HG03097 (cell line): ENCODE results near the gene UBE2Q2.
"Not testable (repeated sequence)": the region's sequence is repeated elsewhere in the genome, so short reads cannot be mapped to it uniquely, and the experiment has no call there.

Source experiments
- ATAC-seq: cut with Tn5 transposase; IDR thresholded peaks from one replicate; pipeline ENCODE4 v1.9.1; 2021; ENCODE audit not compliant: unreplicated experiment, low FRiP score

The UBE2Q2 gene

DNA sequence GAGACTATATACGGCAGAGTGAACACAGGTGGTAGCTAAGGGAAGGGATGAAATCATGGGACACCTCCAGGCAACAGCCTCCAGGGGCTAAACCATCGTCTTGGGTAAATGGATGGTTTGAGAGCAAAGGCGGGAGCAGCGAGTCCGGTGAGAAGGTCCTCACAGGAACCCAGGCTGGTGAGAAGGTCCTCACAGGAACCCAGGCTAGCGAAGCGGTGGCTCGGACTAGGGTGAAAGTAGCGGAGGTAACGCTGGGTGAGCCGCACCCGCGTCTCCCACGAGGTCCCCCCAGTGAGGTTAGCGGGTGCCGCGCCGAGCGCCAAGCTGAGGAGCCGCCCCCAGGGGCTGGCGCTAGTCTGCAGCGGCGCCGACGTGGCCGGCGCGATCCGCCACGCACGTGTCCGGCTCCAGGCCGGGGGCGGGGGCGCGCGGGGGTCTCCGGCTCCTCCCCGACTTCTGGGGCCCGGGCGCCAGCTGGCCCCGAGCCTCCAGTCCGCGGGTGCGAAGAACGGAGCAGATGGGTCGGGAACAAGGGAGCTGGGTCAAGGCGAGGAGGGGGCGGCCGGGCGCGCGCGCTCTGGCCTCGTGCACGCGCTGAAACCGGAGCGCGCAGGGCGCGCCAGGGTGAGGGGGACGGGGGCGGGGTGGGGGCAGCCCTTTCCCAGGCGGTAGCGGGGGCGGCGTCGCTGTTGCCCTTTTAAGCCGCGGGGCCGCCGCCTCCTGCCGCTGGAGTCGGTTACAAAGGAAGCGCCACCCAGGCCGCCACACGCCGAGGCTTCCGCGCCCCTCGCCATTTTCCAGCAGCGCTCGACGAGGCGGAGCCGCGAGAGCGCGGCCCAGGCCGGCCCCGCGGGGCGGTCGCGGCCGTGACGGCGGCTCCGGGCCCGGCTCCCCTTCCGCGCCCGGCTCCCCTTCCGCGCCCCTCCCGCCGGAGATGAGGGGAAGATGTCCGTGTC is at the start of gene UBE2Q2:
UBE2Q2 (plus strand) TSS at position 726 of the 956 bp plus-strand sequence; CDS start at position 946, 220 bp downstream.
- peak; percentile 42 for ATAC-seq

DNA sequence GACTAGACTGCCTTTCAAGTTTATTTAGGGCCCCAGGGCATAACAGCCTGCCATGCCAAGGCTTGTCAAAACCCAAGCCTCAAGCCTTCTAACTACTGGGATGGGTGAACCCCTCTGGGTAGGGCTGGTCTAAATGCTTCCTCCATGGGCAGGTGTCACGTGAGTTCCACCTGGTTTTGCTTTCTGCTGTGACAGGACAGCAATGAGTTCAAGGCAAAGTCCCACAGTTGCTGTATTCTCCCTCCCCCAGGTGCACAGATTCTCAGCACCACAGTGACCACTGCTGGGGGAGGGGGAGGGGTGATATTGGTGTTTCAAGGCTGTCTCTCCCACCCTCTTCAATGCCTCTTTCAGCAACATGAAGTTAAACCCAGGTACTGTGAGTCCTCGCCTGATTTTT is 46.9 kb upstream of the UBE2Q2 start:
- ATAC-seq = no peak

DNA sequence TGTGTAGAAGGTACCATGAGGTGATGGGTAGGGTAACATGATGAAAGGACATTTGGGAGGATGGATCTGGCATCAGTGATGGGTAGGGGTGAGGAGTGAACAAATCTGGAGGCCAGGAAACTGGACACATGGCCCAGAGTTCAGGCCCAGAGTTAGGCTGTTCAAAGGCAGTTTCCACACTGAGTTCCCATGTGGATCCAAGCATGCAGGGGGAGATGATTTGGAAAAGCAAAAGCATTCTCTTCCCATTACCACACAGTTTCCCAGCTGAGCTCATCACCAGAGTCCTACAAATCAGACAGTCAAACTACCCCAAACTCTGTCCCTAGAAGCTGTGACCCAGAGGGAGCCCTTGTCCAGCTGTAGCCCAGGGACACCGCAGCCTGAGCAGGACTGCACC is 46.1 kb upstream of the UBE2Q2 start:
- not testable (repeated sequence) for ATAC-seq

DNA sequence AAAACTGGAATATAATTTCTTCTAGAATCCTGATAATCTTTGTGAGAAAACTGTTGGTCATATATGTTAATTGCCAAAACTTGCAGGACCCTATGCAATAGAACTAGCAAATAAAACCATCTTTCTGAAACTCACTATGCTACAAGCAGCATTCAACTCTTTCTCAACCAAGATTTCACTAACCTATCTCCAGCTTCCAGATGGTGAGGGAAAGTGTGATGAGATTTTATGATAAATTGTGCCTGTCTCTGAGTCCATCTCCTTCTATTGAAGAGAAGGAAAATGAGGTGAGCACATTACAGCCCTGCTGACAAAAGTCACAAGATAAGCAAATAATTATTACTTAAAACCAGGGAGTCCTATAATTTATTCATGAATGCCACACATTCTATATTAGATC is 44.1 kb upstream of the UBE2Q2 start:
- ATAC-seq = no peak

DNA sequence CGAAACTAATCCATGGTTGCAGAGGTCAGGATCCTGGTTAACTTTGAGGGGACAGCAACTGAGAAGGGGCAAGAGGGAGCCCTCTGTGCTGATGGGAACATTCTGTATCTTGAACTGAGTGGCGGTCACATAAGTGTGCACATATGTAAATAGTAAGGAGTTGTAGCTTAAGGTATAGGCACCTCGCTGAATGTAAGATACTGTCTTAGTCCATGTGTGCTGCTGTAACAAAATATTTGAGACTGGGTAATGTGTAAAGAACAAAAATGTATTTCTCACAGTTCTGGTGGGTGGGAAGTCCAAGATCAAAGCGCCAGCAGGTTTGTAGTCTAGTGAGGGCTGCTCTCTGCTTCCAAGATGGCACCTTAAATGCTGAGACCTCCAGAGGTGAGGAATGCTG is 42.8 kb upstream of the UBE2Q2 start:
- not testable (repeated sequence) for ATAC-seq

DNA sequence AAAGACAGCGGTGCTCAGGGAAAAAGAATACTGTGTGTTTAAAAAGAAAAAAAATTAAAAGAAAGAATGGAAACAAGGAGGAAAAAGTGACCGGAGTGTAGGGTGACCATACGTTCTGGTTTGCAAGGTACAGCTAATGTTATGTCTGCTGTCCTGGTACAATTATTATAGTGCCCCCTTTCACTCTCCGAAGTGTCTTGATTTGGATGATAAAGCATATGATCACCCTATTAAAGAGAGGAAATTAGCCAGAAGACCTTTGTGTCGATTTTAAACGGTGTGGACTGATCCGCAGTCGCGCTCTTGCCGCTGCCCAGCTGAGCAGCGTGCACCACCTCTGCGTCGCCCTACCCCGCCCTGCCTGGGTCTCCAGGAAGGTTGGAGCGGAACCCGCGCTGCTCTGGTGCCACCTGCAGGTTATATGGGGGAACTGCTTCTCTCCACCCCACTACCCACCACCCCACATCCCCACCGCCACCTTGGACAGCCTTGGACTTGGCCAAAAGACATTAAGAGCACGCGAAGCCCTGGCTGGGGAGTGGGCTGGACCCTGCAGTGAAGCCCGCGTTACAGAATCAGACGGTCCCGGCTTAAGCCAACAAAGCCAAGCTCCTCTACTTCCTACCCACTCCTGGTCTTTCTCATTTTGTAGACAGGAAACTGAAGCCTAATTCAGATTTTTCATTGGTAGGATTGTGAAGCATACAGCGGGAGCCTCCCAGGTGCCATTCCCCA is 41.2 kb upstream of the UBE2Q2 start:
- no peak for ATAC-seq

DNA sequence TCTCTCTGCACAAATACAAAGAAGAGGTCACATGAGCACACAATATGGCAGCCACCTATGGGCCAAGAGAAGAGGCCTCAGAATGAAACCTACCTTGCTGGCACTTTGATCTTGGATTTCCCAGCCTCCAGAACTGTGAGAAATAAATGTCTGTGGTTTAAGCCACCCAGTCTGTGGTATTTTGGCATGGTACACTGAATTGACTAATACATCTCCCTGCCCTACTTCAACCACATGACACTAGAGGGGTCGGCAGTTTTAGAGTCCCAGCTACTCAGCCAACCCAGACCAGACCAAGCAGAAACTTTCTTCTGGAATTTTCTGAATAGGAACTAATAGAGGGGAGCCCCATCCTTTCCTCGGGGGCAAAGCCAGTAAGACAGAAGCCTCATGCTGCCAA is 35.8 kb upstream of the UBE2Q2 start:
- not testable (repeated sequence) for ATAC-seq

DNA sequence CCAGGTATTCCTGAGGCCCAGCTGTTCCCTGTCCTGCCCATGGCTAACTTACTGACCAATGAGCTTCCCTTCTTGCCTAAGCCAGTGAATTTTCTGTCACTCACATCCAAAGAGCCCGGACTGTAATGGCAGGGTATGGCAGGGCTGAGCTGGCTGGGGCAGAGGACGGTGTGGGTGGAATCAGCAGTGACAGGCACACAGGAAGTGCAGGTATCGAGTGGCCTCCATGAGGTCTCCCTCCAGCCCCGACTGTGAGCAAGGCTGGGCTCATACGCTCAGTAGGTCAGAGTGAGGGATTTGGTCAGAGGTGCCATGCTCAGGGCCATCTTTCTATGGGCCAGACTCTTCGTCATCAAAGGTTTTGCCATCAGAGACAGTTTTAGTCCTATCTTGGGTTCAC is 35.2 kb upstream of the UBE2Q2 start:
- not testable (repeated sequence) for ATAC-seq

DNA sequence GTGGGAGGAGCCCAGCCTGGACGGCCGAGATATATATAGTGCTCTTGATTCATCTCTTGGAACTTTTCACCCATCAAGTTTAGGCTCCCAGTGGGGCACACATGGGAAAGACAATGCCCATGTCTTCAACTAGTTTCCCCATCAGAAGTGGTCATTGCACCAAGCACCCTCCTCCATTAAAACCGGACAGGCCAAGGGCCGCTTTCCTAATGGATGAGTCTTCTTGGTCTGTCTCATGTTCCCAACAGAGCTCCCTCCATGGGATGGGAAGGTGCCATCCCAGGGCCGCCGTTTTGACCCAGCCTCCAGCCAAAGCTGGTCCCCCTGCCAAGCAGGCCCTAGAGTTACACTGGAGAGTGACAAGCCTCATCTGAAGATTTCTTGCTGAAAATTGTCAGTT is 34.7 kb upstream of the UBE2Q2 start:
- no peak for ATAC-seq

DNA sequence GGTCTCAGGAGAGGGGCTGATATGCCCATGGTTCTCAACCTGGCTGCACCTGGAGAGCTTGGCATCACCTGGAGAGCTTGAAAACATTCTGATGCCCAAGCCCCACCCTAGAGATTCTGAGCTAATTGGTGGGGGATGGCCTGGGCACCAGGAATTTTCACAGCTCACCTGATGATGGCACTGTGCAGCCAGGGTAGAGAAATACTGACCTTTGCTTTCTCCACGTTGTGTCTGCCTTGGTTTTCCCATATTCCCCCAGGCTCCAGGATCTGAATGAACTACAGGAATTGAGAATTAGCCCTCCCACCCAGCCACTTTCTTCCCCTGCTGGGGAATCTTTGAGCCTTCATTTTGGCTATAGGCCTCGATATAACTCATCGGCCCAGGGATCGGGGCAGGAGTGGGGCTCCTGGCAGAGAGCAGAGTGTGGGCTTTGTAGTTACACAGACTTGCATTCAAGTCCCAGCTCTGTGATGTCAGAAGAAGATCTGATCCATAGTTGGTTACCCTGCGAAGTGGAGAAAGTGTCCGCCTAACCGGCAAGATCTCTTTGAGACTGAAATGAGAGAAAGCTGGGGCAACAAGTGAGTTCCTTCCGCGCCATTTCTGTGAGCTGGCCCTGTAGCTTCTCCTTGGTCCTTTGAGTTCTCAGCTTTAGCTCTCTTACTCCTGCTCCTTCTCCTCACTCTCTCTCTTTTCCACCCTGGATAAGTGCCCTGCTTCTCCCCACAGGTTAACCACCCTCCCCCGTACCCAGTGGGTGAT is 33.1 kb upstream of the UBE2Q2 start:
- ATAC-seq = no peak

DNA sequence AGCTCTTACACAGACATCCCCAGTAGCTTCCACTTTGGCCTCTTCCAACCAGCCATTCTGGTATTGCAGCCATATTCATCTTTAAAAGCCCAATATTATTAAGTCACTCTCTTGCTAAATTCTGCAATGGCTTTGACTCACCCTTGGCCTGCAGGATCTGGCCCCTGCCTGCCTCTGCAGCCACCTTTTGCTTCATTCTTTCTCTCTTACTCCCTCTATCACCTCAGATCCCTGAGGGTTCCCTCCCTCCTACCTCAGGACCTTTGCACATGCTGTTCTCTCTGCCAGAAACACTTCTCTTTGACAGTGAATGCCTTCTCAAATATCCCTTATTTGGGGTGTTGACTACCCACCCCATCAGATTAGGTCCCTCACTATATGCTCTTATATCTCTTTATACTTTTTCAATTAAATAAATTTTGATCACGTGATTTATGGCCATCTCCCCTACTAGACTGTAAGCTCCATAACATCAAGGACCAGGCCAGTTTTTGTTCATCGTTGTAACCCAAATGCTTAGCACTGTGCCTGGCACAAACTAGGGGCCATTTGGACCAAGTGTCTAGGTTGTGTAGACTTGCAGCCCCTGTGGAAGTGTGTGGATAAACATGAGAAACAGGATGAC is 32.3 kb upstream of the UBE2Q2 start:
- ATAC-seq = no peak

DNA sequence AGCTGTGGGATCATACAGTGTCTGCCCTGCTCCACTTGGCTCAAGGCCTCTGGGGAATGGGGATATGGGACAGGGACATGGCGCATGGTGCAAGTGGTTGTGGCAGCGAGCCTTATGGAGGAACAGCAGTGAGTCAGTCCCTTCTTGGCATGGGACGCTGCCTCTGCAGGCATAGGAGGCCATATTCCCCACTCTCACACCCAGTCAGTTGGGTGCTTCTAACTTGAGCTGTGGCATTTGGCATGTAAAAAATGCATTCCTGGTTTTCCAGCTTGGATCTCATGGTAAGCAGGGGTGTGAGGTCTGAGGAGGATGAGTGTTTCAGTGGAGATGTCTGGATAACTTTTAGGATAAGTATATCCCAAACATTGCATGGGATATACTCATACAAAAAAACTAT is 31.6 kb upstream of the UBE2Q2 start:
- no peak for ATAC-seq

DNA sequence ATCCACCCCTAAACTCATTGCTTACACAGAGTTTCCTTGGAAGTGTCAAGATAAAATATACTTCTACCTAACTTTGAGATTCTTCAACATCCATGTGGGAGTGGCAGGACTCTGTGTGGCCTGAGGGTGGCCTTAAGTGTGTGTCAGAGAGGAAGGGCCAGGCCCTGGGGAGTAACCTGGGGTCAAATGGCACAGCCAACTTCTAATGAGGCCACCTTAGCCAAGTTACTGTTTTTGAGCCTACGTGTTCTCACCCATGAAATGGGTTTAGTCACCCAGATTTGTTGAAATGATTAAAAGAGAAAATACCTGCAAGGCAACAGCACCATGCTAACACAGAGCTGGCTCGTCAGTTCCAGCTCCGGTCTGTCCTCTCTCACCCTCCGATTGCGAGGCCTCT is 28.5 kb upstream of the UBE2Q2 start:
- no peak for ATAC-seq

DNA sequence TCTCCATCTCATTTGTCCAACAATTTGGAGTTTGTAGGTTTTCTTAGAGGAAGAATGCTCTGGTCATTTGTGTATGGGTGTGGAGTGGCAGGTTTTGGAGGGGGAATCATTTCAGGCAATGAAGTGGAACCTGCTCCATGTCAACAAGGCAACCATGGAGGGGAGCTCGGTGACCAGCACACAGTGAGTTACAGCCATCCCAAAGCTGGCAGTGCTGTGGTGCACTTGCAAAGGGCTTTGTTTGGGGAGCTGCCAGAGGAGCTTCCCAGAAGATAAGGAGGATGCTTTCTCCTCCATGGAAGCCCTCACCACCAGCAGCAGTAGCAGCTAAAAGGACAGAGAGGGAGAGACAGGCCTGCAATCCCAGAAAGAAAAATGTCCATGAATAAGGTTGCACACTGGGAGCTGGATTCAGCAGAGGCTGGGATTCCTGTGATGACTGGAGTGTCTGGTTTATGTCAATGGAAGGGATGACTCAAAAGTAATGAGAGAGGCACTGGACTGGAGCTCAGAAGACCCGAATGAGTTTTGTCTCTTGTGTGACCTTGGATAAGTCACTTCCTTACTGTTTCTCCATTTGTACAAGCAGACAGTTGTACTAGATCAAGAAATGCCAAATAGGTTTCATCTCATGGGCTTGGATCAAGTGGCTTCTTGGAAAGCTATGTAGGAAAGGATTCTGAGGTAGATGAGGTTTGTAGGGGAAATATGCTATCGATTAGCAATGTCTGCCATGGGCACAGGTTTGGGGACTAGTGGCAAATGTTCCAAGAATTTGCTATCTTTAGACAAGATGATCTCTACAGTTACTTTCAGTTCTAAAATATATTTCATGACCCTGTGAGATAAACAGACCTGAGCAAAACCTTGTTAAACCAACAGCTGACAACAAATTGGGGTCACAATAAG is 27.2 kb upstream of the UBE2Q2 start:
- ATAC-seq = no peak

DNA sequence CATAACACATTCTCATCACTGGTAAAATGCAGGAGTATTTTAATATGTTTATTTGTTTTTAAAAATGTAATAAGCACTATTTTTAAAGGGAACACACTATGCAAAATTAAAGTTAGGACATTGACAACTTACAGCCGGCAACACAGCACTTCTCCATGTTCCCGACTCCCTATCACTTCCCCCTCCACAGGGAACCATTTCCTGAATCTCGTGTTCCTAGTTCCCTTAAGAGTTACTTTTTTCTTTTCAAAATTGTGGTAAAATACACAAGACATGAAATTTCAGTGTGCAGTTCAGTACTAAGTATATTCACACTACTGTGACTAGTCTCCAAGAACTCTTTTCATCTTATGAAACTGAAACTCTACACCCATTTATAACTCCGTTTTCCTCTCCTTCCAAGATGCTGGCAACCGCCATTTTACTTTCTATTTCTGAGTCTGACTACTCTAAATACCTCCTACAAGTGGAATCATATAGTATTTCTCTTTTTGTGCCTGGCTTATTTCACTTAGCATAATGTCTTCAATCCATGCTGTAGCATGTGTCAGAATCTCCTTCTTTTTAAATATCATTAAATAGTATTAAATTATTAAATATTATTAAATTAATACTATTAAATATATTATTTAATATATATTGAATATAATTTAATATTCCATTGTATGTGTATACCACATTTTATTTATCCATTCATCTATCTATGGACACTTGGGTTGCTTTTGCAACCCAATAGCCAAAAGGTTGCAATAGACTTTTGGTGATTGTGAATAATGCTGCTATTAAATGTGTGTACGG is 25.9 kb upstream of the UBE2Q2 start:
- no peak for ATAC-seq

DNA sequence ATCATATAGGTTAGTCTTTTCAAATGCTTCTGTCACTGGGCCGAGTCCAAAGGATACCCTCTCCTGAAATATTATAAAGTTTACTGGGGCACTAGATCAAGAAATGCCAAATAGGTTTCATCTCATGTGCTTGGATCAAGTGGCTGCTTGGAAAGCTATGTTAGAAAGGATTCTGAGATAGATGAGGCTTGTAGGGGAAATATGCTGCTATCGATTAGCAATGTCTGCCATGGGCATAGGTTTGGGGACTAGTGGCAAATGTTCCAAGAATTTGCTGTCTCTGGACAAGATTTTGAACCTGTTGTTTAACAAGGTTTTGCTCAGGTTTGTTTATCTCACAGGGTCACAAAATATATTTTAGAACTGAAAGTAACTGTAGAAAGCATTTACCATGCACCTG is 23.0 kb upstream of the UBE2Q2 start:
- no peak for ATAC-seq

DNA sequence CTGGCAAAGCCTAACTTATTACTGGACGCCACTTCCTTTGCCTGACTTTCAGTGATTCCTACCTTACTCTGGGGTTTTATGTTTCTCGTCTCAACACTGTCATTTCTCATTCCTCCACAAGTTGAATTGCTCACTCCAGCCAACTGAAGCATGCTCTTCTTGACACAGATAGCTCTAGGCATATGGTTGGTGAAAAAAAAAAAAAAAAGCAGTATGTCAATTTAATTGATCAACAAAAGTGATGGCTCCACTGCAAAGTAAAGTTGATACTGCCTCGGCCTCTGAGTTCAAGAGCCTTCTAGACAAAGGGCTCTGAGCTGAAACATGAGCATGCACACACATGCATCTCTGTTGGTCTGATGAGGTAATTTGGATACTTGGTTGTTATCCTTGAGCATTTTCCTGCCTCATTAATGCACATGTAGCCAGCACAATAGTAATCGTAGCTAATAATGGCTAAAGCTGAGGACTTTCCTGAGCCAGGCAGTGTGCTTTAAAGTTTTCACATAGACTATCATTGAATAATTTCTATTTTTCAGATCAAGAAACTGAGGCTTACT is 21.4 kb upstream of the UBE2Q2 start:
- ATAC-seq = no peak

DNA sequence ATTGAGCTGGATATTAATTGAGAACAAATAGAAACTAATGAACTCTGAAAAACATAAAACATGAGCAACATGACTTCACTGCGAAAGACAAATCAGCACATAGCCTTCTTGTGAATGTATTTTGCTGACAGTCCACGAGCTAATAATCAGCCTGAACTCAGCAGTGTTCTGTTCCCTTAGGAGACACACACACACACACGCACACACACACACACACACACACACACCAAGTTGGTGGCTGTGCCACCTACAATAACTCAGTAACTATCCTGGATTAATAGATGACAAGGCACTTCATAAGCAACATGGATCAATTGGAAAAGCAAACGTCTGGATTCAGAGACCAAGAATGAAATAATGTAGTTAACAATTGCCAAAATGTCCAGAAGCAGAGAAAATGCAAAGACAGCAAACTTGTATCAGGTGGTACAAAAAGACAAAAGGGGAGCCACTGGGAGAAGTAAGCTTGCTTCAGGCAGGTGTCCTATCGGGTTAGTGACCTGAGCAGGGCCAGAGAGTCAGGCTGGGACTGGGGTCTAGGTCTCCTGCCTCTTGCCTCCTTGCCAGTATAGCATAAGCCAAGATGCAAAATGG is 20.5 kb upstream of the UBE2Q2 start:
- no peak for ATAC-seq
